Endothelial cell (in vitro differentiated cells): ENCODE measurements around the gene CRB2. TPM values are rescaled to one million over a fixed set of nuclear protein-coding genes. Genes with fewer than 3 reads are reported as not detected.

Experiments
- DNase-seq: peaks from one replicate; pipeline ENCODE4 v3.0.0; 2021; ENCODE audit warnings: low spot score
- H3K27ac Mint-ChIP-seq: one replicate; pipeline ENCODE4 v1.8.0; 2021; ENCODE audit warnings: mixed read lengths, inconsistent platforms; ENCODE audit not compliant: unreplicated experiment
- H3K27me3 Mint-ChIP-seq: one replicate; pipeline ENCODE4 v1.8.0; 2021; ENCODE audit warnings: mild to moderate bottlenecking, moderate library complexity, mixed read lengths, inconsistent platforms; ENCODE audit not compliant: unreplicated experiment
- H3K36me3 Mint-ChIP-seq: one replicate; pipeline ENCODE4 v1.8.0; 2021; ENCODE audit warnings: mild to moderate bottlenecking, low read depth, mixed read lengths, inconsistent platforms; ENCODE audit not compliant: unreplicated experiment
- H3K4me1 Mint-ChIP-seq: one replicate; pipeline ENCODE4 v1.8.0; 2021; ENCODE audit warnings: mild to moderate bottlenecking, mixed read lengths, inconsistent platforms; ENCODE audit not compliant: unreplicated experiment
- H3K4me3 Mint-ChIP-seq: one replicate; pipeline ENCODE4 v1.8.0; 2021; ENCODE audit warnings: mild to moderate bottlenecking, mixed read lengths, inconsistent platforms; ENCODE audit not compliant: unreplicated experiment
- H3K9me3 Mint-ChIP-seq: one replicate; pipeline ENCODE4 v1.8.0; 2021; ENCODE audit warnings: mixed read lengths, inconsistent platforms; ENCODE audit not compliant: unreplicated experiment
- total RNA-seq: library from RNA; stranded (reverse); fragmentation: NEBNext Ultra II Directional; extraction: Animal tissue kit (Norgen Biotek cat#: 25700); gene quantifications from one replicate; pipeline ENCODE4 v1.2.1, GENCODE V29; 2021; ENCODE audit not compliant: unreplicated experiment
- TF ChIP-seq, protein P1 (sequence below): fragments of 200-600 bp; sonication (generic); IDR thresholded peaks from one replicate; pipeline ENCODE4 v1.5.0; 2021; ENCODE audit warnings: antibody characterized with exemption; ENCODE audit not compliant: unreplicated experiment

Gene CRB2
- total RNA-seq, 1 donor from 2014 or later = 0.18 TPM

DNA sequence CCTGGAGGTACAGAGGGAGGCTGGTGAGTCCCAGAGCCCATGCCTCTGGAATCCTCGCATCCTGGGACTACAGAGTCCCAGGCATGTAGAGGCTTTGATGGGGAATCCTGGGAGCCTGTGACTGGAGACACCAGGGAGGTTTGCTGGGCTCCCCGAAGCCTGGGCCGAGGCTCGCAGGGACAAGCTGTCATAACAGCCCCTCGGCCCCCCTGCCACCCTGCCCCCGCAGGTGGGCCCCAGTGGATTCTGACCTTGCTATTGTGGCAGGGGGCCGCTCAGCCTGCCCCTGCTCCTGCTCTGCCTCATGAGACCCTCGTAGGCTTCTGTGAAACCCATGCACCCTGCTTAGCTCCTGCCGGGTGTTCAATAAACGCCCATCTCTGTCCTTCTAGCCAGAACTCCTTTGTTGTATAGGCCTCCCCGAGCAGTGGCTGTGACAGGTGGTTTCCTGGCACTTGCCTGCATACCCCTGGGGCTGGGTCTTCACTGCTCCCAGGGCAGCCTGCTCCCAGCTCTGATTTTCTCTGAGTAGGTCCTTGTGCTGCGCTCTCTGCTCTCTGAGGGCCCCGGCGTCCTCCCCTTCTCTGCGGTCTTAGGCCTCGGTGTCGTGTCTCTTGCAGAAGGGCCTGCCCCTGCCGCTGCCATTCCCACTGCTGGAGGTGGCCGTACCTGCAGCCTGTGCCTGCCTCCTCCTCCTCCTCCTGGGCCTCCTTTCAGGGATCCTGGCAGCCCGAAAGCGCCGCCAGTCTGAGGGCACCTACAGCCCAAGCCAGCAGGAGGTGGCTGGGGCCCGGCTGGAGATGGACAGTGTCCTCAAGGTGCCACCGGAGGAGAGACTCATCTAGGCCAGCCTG, 20.4 kb downstream of the CRB2 start:
- Mint-ChIP-seq H3K9me3 (no peaks in the 10 kb centered on the region), H3K4me3 (no peak overlapping the region), H3K27ac (no peak overlapping the region), H3K36me3 (no peaks in the 10 kb centered on the region), H3K27me3 (peaks cover 17% of the 10 kb centered on the region), H3K4me1 (peaks cover 8% of the 10 kb centered on the region)
- no peak for DNase-seq
- TF ChIP-seq, protein P1, sequence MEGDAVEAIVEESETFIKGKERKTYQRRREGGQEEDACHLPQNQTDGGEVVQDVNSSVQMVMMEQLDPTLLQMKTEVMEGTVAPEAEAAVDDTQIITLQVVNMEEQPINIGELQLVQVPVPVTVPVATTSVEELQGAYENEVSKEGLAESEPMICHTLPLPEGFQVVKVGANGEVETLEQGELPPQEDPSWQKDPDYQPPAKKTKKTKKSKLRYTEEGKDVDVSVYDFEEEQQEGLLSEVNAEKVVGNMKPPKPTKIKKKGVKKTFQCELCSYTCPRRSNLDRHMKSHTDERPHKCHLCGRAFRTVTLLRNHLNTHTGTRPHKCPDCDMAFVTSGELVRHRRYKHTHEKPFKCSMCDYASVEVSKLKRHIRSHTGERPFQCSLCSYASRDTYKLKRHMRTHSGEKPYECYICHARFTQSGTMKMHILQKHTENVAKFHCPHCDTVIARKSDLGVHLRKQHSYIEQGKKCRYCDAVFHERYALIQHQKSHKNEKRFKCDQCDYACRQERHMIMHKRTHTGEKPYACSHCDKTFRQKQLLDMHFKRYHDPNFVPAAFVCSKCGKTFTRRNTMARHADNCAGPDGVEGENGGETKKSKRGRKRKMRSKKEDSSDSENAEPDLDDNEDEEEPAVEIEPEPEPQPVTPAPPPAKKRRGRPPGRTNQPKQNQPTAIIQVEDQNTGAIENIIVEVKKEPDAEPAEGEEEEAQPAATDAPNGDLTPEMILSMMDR = no peak

DNA sequence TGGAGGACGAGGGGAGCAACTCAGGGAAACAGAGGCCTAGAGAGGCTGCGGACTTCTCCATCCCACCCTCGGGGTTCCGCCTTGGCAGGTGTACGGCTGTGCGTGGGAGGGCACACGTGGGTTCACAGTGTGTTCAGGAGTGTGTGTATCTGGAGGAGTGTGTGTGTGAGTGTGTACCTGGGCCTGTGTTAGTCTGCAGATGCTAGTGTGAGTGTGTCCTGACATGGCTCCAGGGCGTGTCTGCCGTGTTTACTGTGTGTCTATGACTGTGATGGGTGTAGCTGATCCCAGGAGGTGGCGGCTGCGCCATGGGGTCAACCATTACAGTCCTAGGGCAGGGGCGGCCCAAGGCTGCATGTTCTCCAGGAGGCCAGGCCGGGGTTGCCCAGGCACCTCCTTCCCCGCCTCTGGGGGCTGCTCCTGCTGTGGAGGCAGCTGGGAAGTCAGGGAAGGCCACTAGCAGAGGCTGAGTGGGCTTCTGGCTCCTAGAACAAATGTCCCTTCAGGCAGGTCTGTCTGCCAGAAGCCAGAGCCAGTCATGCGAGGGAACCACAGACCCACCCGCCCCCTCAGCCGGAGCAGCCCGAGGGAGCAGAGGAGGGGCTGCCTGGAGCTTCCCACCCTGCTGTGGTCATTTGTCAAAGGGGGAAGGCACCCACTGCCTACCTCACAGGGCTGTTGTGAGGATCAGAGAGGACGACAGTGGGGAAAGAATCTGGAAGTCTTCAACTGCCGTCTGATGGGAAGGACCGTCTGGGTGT, 21.4 kb downstream of the CRB2 start:
- no peak for DNase-seq
- no peak overlapping the region for H3K27ac Mint-ChIP-seq
- peaks cover 3% of the 10 kb centered on the region for H3K4me1 Mint-ChIP-seq
- no peaks in the 10 kb centered on the region for H3K36me3 Mint-ChIP-seq
- TF ChIP-seq, protein P1 = no peak
- no peaks in the 10 kb centered on the region for H3K9me3 Mint-ChIP-seq
- no peak overlapping the region for H3K4me3 Mint-ChIP-seq
- peaks cover 15% of the 10 kb centered on the region for H3K27me3 Mint-ChIP-seq

DNA sequence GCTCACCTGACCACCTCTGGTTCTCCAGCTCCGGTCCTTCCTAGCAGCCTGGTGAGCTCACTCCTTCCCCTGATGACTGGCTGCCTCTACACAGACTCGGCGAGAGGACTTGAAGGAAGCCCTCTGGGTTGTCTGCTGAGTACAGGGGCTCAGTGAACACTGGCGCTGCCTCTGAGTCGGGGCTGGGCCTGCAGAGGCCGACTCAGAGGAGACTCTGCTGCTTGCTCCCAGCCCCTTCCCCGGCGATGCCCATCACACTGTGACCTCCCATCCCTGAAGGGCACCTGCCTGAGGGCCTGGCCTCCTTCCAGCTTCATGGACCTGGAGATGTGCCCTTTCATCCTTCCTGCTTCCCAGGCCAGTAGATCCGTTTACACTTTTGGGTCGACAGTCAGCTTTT, 22.0 kb downstream of the CRB2 start:
- no peak for DNase-seq
- no peaks in the 10 kb centered on the region for H3K4me1 Mint-ChIP-seq
- H3K27me3 Mint-ChIP-seq = peaks cover 11% of the 10 kb centered on the region
- H3K4me3 Mint-ChIP-seq = no peak overlapping the region
- no peaks in the 10 kb centered on the region for H3K36me3 Mint-ChIP-seq
- no peaks in the 10 kb centered on the region for H3K9me3 Mint-ChIP-seq
- H3K27ac Mint-ChIP-seq = no peak overlapping the region
- TF ChIP-seq, protein P1 = no peak

DNA sequence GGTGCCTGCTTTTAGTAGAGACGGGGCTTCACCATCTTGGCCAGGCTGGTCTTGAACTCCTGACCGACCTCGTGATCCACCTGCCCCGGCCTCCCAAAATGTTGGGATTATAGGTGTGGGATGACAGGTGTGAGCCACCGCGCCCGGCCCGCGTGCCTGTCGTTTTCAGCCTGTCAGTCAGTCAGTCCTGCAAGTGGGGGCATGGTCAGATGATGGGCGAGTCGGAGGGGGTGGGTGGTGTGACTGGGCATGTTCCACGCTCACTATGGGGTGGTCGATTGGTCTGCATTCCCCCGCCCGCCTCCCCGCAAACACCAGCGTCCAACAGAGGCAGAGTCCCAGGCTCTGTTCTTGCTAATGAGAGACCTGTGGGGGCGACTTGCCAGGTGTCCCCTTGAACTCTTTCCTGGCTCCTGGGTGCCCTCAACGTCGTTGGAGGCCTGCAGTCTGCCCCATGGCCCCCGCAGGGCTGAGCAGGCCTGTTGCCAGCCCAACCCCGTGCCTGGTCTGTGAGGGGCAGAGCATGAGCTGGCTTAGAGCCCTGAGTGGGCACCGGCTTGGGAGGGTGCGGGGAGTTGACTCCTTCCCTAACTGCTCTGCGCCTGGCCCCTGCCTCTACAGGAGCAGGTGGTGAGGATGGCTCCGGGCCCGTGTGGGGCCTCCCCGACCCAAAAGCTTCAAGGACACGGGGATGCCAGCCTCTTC, 23.1 kb downstream of the CRB2 start:
- no peak for DNase-seq
- H3K27me3 Mint-ChIP-seq = peaks cover 9% of the 10 kb centered on the region
- no peaks in the 10 kb centered on the region for H3K9me3 Mint-ChIP-seq
- no peaks in the 10 kb centered on the region for H3K36me3 Mint-ChIP-seq
- no peaks in the 10 kb centered on the region for H3K4me1 Mint-ChIP-seq
- H3K27ac Mint-ChIP-seq = no peak overlapping the region
- no peak overlapping the region for H3K4me3 Mint-ChIP-seq
- TF ChIP-seq, protein P1 = no peak
